ENCODE data around the gene ZNF335.
"Not testable (repeated sequence)": the region's sequence is repeated elsewhere in the genome, so short reads cannot be mapped to it uniquely, and the experiment has no call there.

Gene ZNF335

DNA sequence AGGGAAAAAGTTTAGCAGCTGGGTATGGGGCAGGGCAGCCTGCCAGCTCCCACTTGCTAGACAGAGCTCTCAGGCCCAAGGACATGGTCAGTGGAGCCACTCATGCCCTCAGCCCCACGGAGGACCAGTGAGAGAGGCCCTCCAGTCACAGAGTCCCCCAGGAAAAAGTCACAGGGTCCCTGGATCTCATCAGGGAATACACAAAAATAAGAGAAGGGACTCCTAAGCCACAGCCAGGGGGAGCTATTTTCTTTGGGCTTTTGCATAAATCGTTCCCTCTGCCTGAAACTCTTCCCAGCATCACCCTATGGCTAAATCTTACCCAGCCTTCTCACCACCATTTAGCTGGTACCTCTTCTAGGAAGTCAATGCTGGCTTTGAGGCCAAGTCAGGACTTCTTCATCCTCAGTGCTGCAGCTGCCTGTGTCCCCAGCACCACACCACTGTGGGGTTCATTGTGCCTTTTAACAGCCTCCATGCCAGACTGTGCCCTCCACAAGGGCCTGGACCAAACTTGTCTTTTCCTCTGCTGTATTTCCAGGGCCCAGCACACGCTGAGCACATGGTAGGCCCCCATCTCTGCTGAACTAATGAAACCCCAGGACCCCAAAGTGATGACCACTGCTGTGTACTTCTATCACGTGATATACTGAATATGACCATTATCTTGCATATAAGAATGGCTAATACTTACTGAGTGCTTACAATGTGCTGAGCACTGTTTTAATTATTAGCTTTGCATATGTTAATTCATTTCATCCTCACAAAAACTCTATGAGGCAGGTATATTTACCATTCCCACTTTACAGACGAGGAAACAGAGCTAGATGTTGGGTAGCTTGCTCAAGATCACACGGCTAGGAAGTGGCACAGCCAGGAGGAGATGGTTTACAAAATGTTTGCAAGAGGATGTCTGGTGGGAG, 2.0 kb downstream of the ZNF335 start:
- DNase-seq = no peak

DNA sequence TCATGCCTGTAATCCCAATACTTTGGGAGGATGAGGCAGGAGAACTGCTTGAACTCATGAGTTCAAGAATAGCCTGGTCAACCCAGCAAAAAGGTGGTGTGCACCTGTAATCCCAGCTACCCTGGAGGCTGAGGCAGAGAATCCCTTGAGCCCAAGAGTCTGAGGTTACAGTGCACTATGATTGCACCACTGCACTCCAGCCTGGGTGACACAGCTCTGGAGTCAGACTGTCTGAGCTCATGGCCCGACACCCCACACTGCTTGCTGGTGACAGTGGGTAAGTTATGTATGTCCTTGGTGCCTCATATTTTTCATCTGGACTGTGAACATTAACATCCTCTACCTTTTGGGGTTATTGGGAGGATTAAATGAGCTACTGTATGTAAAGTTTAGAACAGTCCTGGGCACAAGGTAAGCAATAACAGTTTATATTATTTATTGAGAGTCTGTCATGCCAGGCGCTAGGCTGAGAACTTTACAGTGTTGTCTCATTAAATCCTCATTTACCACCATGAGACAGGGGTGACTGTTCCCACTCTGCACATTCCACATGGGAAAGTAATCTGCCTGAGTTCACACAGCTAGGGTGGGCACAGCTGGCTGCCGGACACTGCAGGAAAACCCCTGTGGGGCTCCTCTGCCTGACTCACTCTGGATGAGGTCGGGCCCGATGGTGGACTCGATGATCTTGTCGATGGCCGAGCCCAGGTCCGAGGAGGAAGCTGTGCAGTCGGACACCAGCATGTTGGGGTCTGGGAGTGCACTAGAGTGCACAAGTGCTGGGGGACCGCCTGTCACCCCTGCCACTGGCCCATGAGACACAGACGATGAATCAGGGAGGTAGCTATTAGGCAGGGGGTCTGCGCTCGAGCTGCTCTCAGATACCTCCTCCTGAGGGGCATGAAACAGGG, 2.9 kb downstream of the ZNF335 start:
- DNase-seq = no peak

- DNase-seq = no peak
These were observed 3.8 kb downstream of the ZNF335 start for GRCh38 chr20:45968081-45968671.

GRCh38 chr20:45967551-45968080, 4.4 kb downstream of the ZNF335 start:
- DNase-seq = no peak

GRCh38 chr20:45965169-45966002, 6.6 kb downstream of the ZNF335 start:
- DNase-seq = no peak

- DNase-seq = no peak
These were observed 8.0 kb downstream of the ZNF335 start for GRCh38 chr20:45964006-45964400.

DNA sequence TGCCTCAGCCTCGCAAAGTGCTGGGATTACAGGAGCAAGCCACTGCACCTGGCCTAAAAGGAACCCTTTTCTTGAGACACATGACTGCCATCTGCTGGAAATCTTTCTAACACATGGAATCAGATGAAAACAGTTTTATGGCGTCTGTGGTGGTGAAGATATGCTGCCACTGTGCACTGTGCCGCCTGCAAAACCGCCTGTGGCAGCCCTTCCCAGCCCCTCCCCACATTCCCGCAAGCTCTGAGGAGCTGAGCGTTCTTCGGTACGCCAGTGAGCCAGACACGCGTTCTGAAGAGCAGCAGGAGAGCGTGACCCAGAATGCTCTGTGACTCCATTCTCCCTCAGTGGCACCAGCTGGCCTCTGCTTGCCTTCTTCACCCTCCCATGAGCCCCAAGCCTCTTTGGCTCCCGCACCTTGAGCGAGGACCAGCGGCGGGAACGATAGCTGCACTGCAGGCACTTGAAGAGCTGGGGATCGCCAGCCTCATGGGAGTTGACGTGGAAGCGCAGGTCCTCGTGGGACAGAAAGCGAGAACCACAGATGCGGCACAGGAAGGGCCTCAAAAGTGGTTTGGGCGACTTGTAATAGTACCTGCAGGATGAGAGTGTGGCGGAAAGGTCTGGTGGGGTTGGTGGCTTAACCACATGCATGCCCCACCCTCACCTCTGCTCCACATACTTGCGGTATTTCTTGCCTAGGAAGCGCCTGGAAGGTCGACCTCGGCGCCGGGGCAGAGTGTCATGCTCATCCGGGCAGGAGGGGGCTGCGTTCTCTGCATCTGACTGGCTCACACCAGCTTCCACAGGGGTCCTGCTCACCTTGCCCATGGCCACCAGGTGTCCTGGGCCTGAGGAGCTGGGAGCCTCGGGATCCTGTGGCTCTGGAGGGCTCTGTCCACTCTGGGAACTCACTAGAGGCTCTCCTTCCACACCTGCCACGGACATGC, 8.7 kb downstream of the ZNF335 start:
- DNase-seq = no peak

DNA sequence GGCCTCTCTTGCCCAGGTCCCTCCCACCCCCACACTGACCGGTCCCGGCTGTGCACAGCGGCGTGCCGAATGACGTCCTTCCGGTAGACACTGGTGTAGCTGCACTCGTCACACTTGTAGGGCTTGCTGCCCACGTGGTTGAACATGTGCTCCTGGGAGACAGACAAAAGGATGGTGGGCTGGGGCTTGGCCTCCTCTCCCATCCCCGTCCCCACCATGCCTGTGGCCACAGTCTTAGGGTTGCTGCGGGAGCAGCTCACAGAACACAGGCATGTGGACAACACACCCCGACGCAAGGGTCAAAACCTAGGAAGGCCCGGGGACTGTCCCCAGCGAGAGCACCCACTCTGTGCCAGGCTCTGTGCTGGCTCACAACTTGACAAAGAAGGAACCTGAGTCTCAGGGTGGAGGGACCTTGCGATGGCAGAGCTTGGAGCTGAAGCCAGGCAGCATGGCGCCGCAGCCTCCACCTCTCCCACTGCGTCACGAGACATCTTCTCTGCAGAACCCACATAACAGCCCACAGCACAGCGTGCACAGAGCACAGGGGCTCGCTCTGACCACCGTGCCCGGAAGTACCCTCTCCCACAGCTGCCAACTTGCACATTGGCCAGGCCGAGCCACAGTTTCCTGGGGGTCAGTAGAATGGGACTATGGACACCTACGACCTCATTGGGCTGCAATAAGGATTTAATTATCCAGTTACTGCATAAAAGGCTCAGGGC, 9.8 kb downstream of the ZNF335 start:
- DNase-seq = no peak

- no peak for DNase-seq
These were observed 11.9 kb downstream of the ZNF335 start for GRCh38 chr20:45959956-45960630.

DNA sequence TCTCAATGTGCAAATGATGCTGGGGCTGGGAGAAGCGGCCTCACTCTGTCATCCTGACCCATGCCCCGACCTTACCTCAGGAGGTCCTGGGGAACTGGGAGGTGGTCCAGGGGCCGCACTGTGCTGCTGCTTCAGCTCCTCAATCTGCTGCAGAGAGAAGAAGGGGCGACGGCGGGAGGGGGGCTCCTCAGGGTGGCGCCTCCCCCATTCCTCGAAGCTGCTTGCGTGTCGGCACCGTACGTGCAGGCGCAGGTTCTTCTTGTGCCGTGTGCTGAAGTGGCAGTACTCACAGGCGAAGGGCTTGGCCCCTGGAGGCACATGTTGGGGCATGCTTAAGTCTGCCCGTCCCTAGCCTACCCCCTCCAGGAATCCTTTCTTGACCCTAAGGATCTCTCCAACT, 12.9 kb downstream of the ZNF335 start:
- no peak for DNase-seq

DNA sequence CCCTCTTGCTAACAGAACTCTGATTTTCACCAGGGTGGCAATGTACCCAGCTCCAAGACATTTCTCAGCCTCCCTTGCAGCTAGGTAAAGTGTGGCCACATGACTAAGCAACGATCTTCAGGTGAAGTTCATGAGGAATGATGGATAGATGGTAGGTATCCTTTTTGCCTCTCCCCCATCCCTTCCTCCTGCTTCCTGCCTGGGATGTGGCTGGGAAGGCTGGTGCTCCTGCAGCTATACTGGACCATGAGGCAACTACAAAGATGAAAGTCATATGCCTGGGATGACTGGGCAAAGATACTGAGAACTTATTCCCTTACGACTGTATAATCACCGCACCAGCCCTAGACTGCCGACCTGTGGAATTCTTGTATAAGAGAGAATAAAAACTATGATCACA, 13.4 kb downstream of the ZNF335 start:
- DNase-seq = no peak

DNA sequence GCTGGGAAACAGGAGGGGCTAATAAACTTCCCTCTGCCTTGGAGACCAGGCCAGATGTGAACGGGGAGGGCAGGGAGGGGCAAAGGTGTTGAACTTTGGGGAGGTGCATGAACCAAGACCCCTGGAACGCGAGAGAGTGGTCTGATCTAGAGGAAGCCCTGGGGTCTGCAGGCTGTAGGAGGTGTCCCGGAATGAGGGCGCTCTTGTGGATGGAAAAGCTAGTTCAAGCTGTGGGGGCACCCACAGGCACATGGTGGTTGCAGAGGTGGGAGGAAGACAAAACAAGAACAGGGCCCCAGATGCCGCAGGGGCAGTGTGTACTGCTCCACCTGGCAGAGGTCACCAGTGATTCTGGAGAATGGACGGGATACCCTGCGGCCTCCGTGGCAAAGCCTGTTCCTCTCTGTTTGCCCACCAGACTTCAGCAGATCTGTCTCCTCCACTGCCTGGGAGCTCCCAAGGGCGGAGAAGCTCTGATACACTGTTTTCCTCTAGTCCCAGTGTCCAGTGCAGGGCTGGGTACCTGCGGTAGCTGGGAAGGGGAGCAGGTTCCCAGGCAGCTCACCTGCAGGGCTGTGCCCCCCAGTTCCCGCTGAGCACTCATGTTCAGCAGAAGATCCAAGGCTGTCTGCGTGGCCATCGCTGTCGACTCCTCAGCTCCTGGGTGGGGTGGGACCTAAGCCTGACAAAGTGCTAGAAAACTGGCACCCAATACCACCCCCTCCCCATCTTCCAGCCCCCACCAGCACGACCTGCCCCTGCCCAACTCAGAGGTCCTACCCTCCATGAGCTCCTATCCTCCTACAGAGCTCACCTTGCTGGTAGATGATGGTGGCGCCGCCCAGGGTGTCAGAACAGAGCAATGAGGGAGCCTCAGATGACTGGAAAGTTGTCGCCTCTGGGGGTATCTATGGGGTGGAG, 14.7 kb downstream of the ZNF335 start:
- no peak for DNase-seq

DNA sequence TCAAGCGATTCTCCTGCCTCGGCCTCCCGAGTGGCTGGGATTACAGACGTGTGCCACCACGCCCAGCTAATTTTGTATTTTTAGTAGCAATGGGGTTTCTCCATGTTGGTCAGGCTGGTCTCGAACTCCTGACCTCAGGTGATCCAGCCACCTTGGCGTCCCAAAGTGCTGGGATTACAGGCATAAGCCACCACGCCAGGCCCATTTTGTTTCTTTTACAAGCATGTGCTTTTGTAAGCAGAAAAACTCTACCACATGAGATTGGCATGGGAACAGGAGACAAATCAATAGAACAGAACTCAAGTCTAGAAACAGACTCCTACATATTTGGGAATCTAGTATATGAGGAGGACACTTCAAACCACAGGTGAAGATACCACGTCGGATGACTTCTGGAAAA, 15.7 kb downstream of the ZNF335 start:
- DNase-seq = not testable (repeated sequence)

DNA sequence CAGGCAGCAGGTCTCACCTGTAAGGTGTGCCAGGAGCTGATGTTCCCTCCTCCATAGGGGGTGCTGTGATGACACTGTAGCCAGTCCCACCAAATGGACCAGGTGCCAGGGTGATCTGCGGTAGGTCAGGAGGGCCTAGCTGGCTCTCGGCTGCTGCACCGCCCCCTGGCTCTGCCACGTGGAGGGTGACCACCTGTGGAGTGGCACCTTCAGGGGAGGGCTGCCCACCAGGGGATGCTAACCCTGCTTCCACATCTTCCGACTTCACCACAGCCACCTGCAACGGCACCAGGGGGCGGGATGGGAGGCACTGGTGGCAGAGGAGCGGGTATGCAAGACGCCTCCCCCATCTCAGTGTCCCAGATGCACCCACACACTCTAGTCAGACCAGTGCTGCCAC, 18.3 kb downstream of the ZNF335 start:
- no peak for DNase-seq

- no peak for DNase-seq
These were observed 19.1 kb downstream of the ZNF335 start for GRCh38 chr20:45952861-45953260.

GRCh38 chr20:45951925-45952834, 19.8 kb downstream of the ZNF335 start:
- no peak for DNase-seq

GRCh38 chr20:45950330-45950646, 21.7 kb downstream of the ZNF335 start:
- DNase-seq = no peak
